ENCODE measurements around the gene FBXW7.

The FBXW7 gene

GRCh38 chr4:152363904-152364303 lies 172.0 kb downstream of the FBXW7 start:
- no peak for ATAC-seq
- TF ChIP-seq ZNF565 (CRISPR knock-in tag; conservative IDR thresholded peaks at IDR 0.05; ENCODE audit: low read depth) = no peak
- TF ChIP-seq TCF4 (CRISPR knock-in tag; IDR thresholded peaks at IDR 0.05; ENCODE audit: borderline replicate concordance) = no peak
- no peak for TF ChIP-seq ZNF8 (CRISPR knock-in tag; IDR thresholded peaks at IDR 0.05)
- TF ChIP-seq RARB (CRISPR knock-in tag; IDR thresholded peaks at IDR 0.05) = no peak
- TF ChIP-seq ZFP30 (CRISPR knock-in tag; IDR thresholded peaks at IDR 0.05) = no peak
- no peak for TF ChIP-seq TOX (CRISPR knock-in tag; IDR thresholded peaks at IDR 0.05; ENCODE audit: borderline replicate concordance)
- TF ChIP-seq CSDC2 (CRISPR knock-in tag; IDR thresholded peaks at IDR 0.05) = no peak
- TF ChIP-seq GLIS3 (CRISPR knock-in tag; IDR thresholded peaks at IDR 0.05) = no peak
- TF ChIP-seq BACH2 (CRISPR knock-in tag; IDR thresholded peaks at IDR 0.05; ENCODE audit: borderline replicate concordance) = no peak
- TF ChIP-seq POU6F1 (CRISPR knock-in tag; IDR thresholded peaks at IDR 0.05; ENCODE audit: borderline replicate concordance, low read depth) = no peak
- TF ChIP-seq ZC3H10 (CRISPR knock-in tag; IDR thresholded peaks at IDR 0.05) = no peak
- no peak for TF ChIP-seq CSRNP3 (CRISPR knock-in tag; IDR thresholded peaks at IDR 0.05)
- TF ChIP-seq ARNTL (CRISPR knock-in tag; IDR thresholded peaks at IDR 0.05; ENCODE audit: borderline replicate concordance, low read depth) = no peak
- no peak for TF ChIP-seq CREB5 (CRISPR knock-in tag; IDR thresholded peaks at IDR 0.05; ENCODE audit: low read depth)
- TF ChIP-seq PATZ1 (CRISPR knock-in tag; IDR thresholded peaks at IDR 0.05; ENCODE audit: borderline replicate concordance) = no peak
- TF ChIP-seq TSHZ2 (CRISPR knock-in tag; IDR thresholded peaks at IDR 0.05) = no peak
- no peak for TF ChIP-seq ESRRG (CRISPR knock-in tag; IDR thresholded peaks at IDR 0.05)

- ATAC-seq = peak; percentile 63
- TF ChIP-seq ISL1 (CRISPR knock-in tag; IDR thresholded peaks at IDR 0.05) (peak; percentile 70), CREB5 (CRISPR knock-in tag; IDR thresholded peaks at IDR 0.05; ENCODE audit: low read depth) (no peak)
Measured at GRCh38 chr4:152363086-152363485, 172.8 kb downstream of the FBXW7 start.

- TF ChIP-seq CSRNP3 (CRISPR knock-in tag; IDR thresholded peaks at IDR 0.05) = no peak
- TF ChIP-seq POU6F1 (CRISPR knock-in tag; IDR thresholded peaks at IDR 0.05; ENCODE audit: borderline replicate concordance, low read depth) = no peak
- TF ChIP-seq ISL1 (CRISPR knock-in tag; IDR thresholded peaks at IDR 0.05) = no peak
- no peak for TF ChIP-seq TOX (CRISPR knock-in tag; IDR thresholded peaks at IDR 0.05; ENCODE audit: borderline replicate concordance)
- TF ChIP-seq TSHZ2 (CRISPR knock-in tag; IDR thresholded peaks at IDR 0.05) = no peak
- peak; percentile 33; the same call in 2 of the 3 replicates for ATAC-seq
Measured at GRCh38 chr4:152360045-152360410, 175.9 kb downstream of the FBXW7 start.
